GM15510 (cell line): Measurements from ENCODE around the gene ASB8.

Experiments
- POLR2A ChIP-seq: IDR thresholded peaks from 3 replicates; pipeline ENCODE4 v1.6.1; 2011; ENCODE audit warnings: borderline replicate concordance; ENCODE audit not compliant: insufficient read length; ENCODE audit errors: extremely low read depth

Gene ASB8

GRCh38 chr12:48187916-48188695 is 30.8 kb upstream of the ASB8 start:
- TF ChIP-seq POLR2A = no peak

GRCh38 chr12:48185181-48185919 is 28.0 kb upstream of the ASB8 start:
- TF ChIP-seq POLR2A = no peak

GRCh38 chr12:48184549-48184922 is 27.2 kb upstream of the ASB8 start:
- TF ChIP-seq POLR2A = no peak

- TF ChIP-seq POLR2A = no peak
Observed at GRCh38 chr12:48183876-48184548, 26.7 kb upstream of the ASB8 start.

- TF ChIP-seq POLR2A = no peak
Observed at GRCh38 chr12:48183091-48183875, 26.0 kb upstream of the ASB8 start, which contains the start of gene CCDC184. Gene CCDC184, plus strand, starts transcription at chr12:48183644. Its CDS starts 479 bp downstream, at chr12:48184123.

GRCh38 chr12:48182631-48183030 is 25.3 kb upstream of the ASB8 start:
- TF ChIP-seq POLR2A = no peak

- no peak for TF ChIP-seq POLR2A
Observed at GRCh38 chr12:48180857-48181495, 23.7 kb upstream of the ASB8 start.

- TF ChIP-seq POLR2A = no peak
Observed at GRCh38 chr12:48180424-48180823, 23.1 kb upstream of the ASB8 start.

GRCh38 chr12:48179466-48179865 is 22.2 kb upstream of the ASB8 start:
- no peak for TF ChIP-seq POLR2A

GRCh38 chr12:48177982-48178381 is 20.7 kb upstream of the ASB8 start:
- no peak for TF ChIP-seq POLR2A

- TF ChIP-seq POLR2A = no peak
Observed at GRCh38 chr12:48176417-48176751, 19.1 kb upstream of the ASB8 start.

GRCh38 chr12:48175613-48176416 is 18.5 kb upstream of the ASB8 start:
- no peak for TF ChIP-seq POLR2A

- TF ChIP-seq POLR2A = no peak
Observed at GRCh38 chr12:48169011-48169410, 11.7 kb upstream of the ASB8 start.
